Loucy (cell line): ENCODE data around the gene MRTFA.

ENCODE experiments used
- CTCF ChIP-seq: fragments of 200-600 bp; sonication (generic); conservative IDR thresholded peaks from 2 replicates; pipeline ENCODE4 v1.5.1; 2014; ENCODE audit warnings: mild to moderate bottlenecking, antibody characterized with exemption, low read length
- EZH2phosphoT487 ChIP-seq: fragments of 200-600 bp; IDR thresholded peaks from 2 replicates; pipeline ENCODE4 v1.6.1; 2018; ENCODE audit warnings: antibody characterized with exemption, mild to moderate bottlenecking, moderate library complexity, borderline replicate concordance

DNA sequence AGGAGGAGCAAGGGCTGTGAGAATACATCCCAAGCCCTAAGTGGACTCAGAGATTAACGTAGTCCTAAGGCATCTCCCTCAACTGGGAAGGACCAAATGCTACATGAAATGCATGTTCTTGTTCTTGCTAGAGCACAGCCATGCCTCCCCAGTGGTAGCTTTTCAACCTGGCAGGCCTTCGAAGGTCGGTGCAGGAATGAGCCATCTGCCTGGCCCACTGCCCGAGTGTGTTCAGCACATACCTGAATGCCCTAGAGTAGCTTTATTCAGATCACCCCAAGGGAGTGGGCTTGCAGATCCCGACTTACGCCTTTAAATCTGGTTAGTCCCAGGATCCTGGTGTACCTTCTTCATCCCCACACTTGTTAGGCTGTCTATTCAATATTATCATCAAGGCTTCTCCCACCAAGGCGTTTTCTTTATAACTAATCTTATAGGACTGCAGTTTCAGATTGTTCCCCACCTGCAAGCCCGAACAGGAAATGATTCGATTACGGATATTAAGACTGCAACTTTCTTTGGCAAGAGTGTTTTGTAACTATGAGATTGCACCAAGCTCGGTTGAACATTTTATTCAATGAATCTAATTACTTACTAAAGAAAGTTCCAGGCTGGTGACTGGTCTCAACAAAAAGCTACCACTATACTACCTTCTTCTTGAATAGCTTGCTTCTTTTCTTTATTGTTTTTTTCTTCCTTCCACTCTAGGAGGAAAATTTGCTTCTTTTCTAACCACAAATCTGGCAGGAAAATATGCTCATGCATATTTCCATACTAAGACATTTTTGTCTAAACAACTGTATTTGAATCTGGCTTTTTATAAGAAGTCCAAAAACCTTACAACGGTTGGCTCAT lies 150.5 kb downstream of the MRTFA start:
- TF ChIP-seq EZH2phosphoT487 (no peak), CTCF (no peak)
